Heart left ventricle (tissue), 13 donors: ENCODE results near the gene CALML4.

ENCODE experiments used
- CTCF ChIP-seq, 12 donors: fragments of 200-600 bp; sonication (generic) in 4 of 12; IDR thresholded peaks; one replicate each; pipeline versions ENCODE4 v1.5.0 to v1.8.0; 2018 to 2022; ENCODE audit warnings: antibody characterized with exemption in 12 of 12, mild to moderate bottlenecking in 5 of 12
- POLR2A ChIP-seq, 2 donors: fragments of 450-650 bp; IDR thresholded peaks; one replicate each; pipeline ENCODE4 v1.6.1; 2017; ENCODE audit warnings: antibody characterized with exemption in 2 of 2, mild to moderate bottlenecking in 2 of 2, moderate library complexity in 2 of 2
- donor health status: ischemic (EF 13 %, LVEDD 7.1; RV severe dilation, severe dysfunction).
- donor health status: DM: no; HTN: yes; CAD: no.
- donor health status: DM: no; HTN: no; CAD: no.
- donor health status: ischemic (EF 25% LVEDD 6.9; RV normal size, moderate dysfunction).
- donor health status: ischemic (EF 25% LVEDD 5.7; RV mildly dilated, moderate dysfunction).
- donor health status: ischemic (EF 35%, LVEDD 5.7; RV mildly dilated, moderate dysfunction).
- donor health status: nonischemic (EF 11% LVEDD 7.7; RV severe dilation, severe dysfunction).
- donor health status: DM: yes; HTN: yes; CAD: no.
- donor health status: PGD.
- donor health status: ischemic (EF 29% LVEDD 5.4; RV normal size, mild dysfunction).
- donor health status: nonischemic (EF 23%, LVEDD 6.1; RV moderate dilation, normal function).

- no peak for TF ChIP-seq CTCF (IDR thresholded peaks at IDR 0.05)
- TF ChIP-seq POLR2A (IDR thresholded peaks at IDR 0.05): no peak
These were observed 13.2 kb upstream of the CALML4 start for GRCh38 chr15:68218331-68218730.
